22Rv1 (cell line): Measurements from ENCODE around the gene LNPK.

Experiments
- ZFX ChIP-seq: fragments of 450-650 bp; IDR thresholded peaks from 2 replicates; pipeline ENCODE4 v1.6.1; 2017; ENCODE audit warnings: antibody characterized with exemption, borderline replicate concordance
- TF ChIP-seq, protein P1 (sequence below): fragments of 450-650 bp; IDR thresholded peaks from 2 replicates; pipeline ENCODE4 v1.5.1; 2017; ENCODE audit warnings: mild to moderate bottlenecking

- TF ChIP-seq, protein P1, sequence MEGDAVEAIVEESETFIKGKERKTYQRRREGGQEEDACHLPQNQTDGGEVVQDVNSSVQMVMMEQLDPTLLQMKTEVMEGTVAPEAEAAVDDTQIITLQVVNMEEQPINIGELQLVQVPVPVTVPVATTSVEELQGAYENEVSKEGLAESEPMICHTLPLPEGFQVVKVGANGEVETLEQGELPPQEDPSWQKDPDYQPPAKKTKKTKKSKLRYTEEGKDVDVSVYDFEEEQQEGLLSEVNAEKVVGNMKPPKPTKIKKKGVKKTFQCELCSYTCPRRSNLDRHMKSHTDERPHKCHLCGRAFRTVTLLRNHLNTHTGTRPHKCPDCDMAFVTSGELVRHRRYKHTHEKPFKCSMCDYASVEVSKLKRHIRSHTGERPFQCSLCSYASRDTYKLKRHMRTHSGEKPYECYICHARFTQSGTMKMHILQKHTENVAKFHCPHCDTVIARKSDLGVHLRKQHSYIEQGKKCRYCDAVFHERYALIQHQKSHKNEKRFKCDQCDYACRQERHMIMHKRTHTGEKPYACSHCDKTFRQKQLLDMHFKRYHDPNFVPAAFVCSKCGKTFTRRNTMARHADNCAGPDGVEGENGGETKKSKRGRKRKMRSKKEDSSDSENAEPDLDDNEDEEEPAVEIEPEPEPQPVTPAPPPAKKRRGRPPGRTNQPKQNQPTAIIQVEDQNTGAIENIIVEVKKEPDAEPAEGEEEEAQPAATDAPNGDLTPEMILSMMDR: no peak
- TF ChIP-seq ZFX: no peak
Measured at GRCh38 chr2:175883586-175884194, 118.4 kb downstream of the LNPK start.
